ENCODE data around the gene STK17A. TPM values are rescaled to one million over a fixed set of nuclear protein-coding genes. Genes with fewer than 3 reads are reported as not detected.

STK17A gene
- total and polyA plus RNA-seq, 2 of the 8 experiments (the other 6 are each of a cell fraction or from before 2014, with no cell fraction given): 2.2 to 12.2 TPM

GRCh38 chr7:43550427-43550826, 32.5 kb upstream of the STK17A start (continued):
- TF ChIP-seq CTBP2 (IDR thresholded peaks at IDR 0.05; ENCODE audit: borderline replicate concordance, insufficient read depth, insufficient read length, low read length): no peak
